A204.1 (cell line): Measurements from ENCODE around the gene CAPN13.

Experiments used
- FAIRE-seq: peaks from 2 replicates; lab custom pipeline; 2012; peaks lifted over from hg19 to GRCh38; lab: Jason Lieb, UNC

CAPN13 gene

GRCh38 chr2:30786923-30787685 lies 20.1 kb downstream of the CAPN13 start:
- no peak for FAIRE-seq

- no peak for FAIRE-seq
These were observed 22.6 kb downstream of the CAPN13 start for GRCh38 chr2:30784682-30785081.

GRCh38 chr2:30781961-30782533 lies 25.2 kb downstream of the CAPN13 start:
- no peak for FAIRE-seq

- FAIRE-seq: no peak
These were observed 25.8 kb downstream of the CAPN13 start for GRCh38 chr2:30781451-30781850.

GRCh38 chr2:30780776-30781330 lies 26.4 kb downstream of the CAPN13 start:
- no peak for FAIRE-seq

GRCh38 chr2:30778611-30779010 lies 28.6 kb downstream of the CAPN13 start:
- FAIRE-seq: no peak

- no peak for FAIRE-seq
These were observed 29.4 kb downstream of the CAPN13 start for GRCh38 chr2:30777661-30778505.

- no peak for FAIRE-seq
These were observed 30.2 kb downstream of the CAPN13 start for GRCh38 chr2:30776831-30777635.

GRCh38 chr2:30775833-30776232 lies 31.4 kb downstream of the CAPN13 start:
- no peak for FAIRE-seq

- no peak for FAIRE-seq
These were observed 35.1 kb downstream of the CAPN13 start for GRCh38 chr2:30772021-30772705.

GRCh38 chr2:30770816-30771576 lies 36.2 kb downstream of the CAPN13 start:
- FAIRE-seq: no peak

- FAIRE-seq: no peak
These were observed 37.3 kb downstream of the CAPN13 start for GRCh38 chr2:30769891-30770462.

- no peak for FAIRE-seq
These were observed 37.8 kb downstream of the CAPN13 start for GRCh38 chr2:30769481-30769780.

- no peak for FAIRE-seq
These were observed 38.4 kb downstream of the CAPN13 start for GRCh38 chr2:30768708-30769480.

GRCh38 chr2:30768036-30768686 lies 39.1 kb downstream of the CAPN13 start:
- no peak for FAIRE-seq

GRCh38 chr2:30766666-30767065 lies 40.6 kb downstream of the CAPN13 start:
- FAIRE-seq: no peak

GRCh38 chr2:30765876-30766470 lies 41.3 kb downstream of the CAPN13 start:
- FAIRE-seq: no peak

GRCh38 chr2:30765191-30765590 lies 42.1 kb downstream of the CAPN13 start:
- no peak for FAIRE-seq
